Omental fat pad (tissue), 4 donors: ENCODE measurements around the gene CAMK1D. TPM values are rescaled to one million over a fixed set of nuclear protein-coding genes. Genes with fewer than 3 reads are reported as not detected.

Experiments used
- ATAC-seq: fragments of 150-250 bp; one replicate; pipeline ENCODE4 v1.9.1; 2016; ENCODE audit warnings: mild to moderate bottlenecking, moderate library complexity; ENCODE audit not compliant: low FRiP score
- DNase-seq: peaks from one replicate; pipeline ENCODE4 v3.0.0-alpha.2; 2019; ENCODE audit warnings: low spot score
- CTCF ChIP-seq, 3 donors: fragments of 450-650 bp; IDR thresholded peaks; one replicate each; pipeline ENCODE4 v1.5.1; 2016 to 2017; ENCODE audit warnings: antibody characterized with exemption in 3 of 3, mild to moderate bottlenecking in 3 of 3, moderate library complexity in 2 of 3
- total RNA-seq, 4 donors: library from RNA; depleted of rRNA; stranded (reverse); fragments of >200 nt; gene quantifications; one replicate each; pipeline ENCODE4 v1.1.0, GENCODE V29; 2016

CAMK1D gene
- total RNA-seq, 4 donors from 2014 or later: 6.0 to 15.8 (median 8.8) TPM

- DNase-seq (no peak), ATAC-seq (no peak)
- TF ChIP-seq CTCF (IDR thresholded peaks at IDR 0.05): no peak
Measured at GRCh38 chr10:12681252-12681651, 331.9 kb downstream of the CAMK1D start.

GRCh38 chr10:12684784-12685183, 335.4 kb downstream of the CAMK1D start:
- DNase-seq: no peak
- TF ChIP-seq CTCF (IDR thresholded peaks at IDR 0.05): no peak

GRCh38 chr10:12685261-12686058, 336.1 kb downstream of the CAMK1D start:
- ATAC-seq (no peak), DNase-seq (no peak)
- TF ChIP-seq CTCF (IDR thresholded peaks at IDR 0.05): no peak

More at GRCh38 chr10:12684784-12685183, 335.4 kb downstream of the CAMK1D start:
- no peak for ATAC-seq

GRCh38 chr10:12687996-12688395, 338.6 kb downstream of the CAMK1D start:
- ATAC-seq: no peak
- no peak for TF ChIP-seq CTCF (IDR thresholded peaks at IDR 0.05)
- no peak for DNase-seq

GRCh38 chr10:12689893-12690292, 340.5 kb downstream of the CAMK1D start:
- no peak for ATAC-seq
- TF ChIP-seq CTCF (IDR thresholded peaks at IDR 0.05): no peak
- DNase-seq: no peak

- ATAC-seq (no peak), DNase-seq (no peak)
- no peak for TF ChIP-seq CTCF (IDR thresholded peaks at IDR 0.05)
Measured at GRCh38 chr10:12690525-12691126, 341.3 kb downstream of the CAMK1D start.

GRCh38 chr10:12691596-12691995, 342.2 kb downstream of the CAMK1D start:
- no peak for TF ChIP-seq CTCF (IDR thresholded peaks at IDR 0.05)
- ATAC-seq: no peak
- no peak for DNase-seq
